Psoas muscle (tissue), 8 donors: ENCODE data around the gene AOX1. TPM values are rescaled to one million over a fixed set of nuclear protein-coding genes. Genes with fewer than 3 reads are reported as not detected.

Experiments
- ATAC-seq, 4 donors: fragments of 200-7000 bp; cut with Tn5 transposase; one replicate each; pipeline ENCODE4 v1.9.1; 2020; ENCODE audit warnings: moderate library complexity in 3 of 4, mild to moderate bottlenecking in 2 of 4
- DNase-seq, 2 donors: peaks; one replicate each; pipeline ENCODE4 v3.0.0-alpha.2; 2020
- H3K27ac ChIP-seq: fragments of 200-600 bp; one replicate; pipeline ENCODE4 v1.8.0; 2022
- H3K27me3 ChIP-seq, 3 donors: fragments of 200-600 bp in 1 of 3; one replicate each; pipeline versions ENCODE4 v1.6.1 to v1.8.0; 2013 to 2022; ENCODE audit warnings: low read length in 2 of 3, mild to moderate bottlenecking in 2 of 3, moderate library complexity in 1 of 3; ENCODE audit not compliant: insufficient read depth in 3 of 3
- H3K36me3 ChIP-seq, 2 donors: fragments of 200-600 bp in 1 of 2; one replicate each; pipeline versions ENCODE4 v1.6.1 to v1.8.0; 2013 to 2022; ENCODE audit warnings: low read depth in 1 of 2, mild to moderate bottlenecking in 1 of 2, moderate library complexity in 1 of 2; ENCODE audit not compliant: insufficient read depth in 1 of 2
- H3K4me1 ChIP-seq: fragments of 200-600 bp; one replicate; pipeline ENCODE4 v1.8.0; 2022
- H3K4me3 ChIP-seq: fragments of 200-600 bp; one replicate; pipeline ENCODE4 v1.8.0; 2022; ENCODE audit warnings: mild to moderate bottlenecking
- H3K9me3 ChIP-seq: fragments of 200-600 bp; one replicate; pipeline ENCODE4 v1.8.0; 2022
- WGBS, 3 donors: extraction: QIAGEN DNeasy Blood & Tissue Kit; methylation state at CpG; one replicate each; pipeline versions ENCODE4 v1.1.6 to v1.1.7; 2013; 5-methylcytosine and 5-hydroxymethylcytosine counted together
- intact Hi-C, 2 donors: fragments of 100-400 bp; cut with DNase I; formaldehyde crosslinking; loops; one replicate each; pipeline versions ENCODE4 v1.11.0 to v1.14.2; 2022
- polyA plus RNA-seq, 3 donors: library from polyadenylated mRNA; stranded (reverse); fragments of 200-250 nt; gene quantifications; one replicate each; pipeline ENCODE4 v1.2.3, GENCODE V29; 2013
- total RNA-seq, 4 donors: library from RNA; stranded (reverse); fragmentation: NEBNext Ultra II Directional in 2 of 4; extraction: Animal tissue kit (Norgen Biotek cat#: 25700) in 2 of 4; gene quantifications; one replicate each; pipeline versions ENCODE4 v1.2.1 to v1.2.4, GENCODE V29; 2021 to 2023
- TF ChIP-seq, protein P1 (sequence below): fragments of 200-600 bp; IDR thresholded peaks from one replicate; pipeline ENCODE4 v1.8.0; 2022; ENCODE audit warnings: antibody characterized with exemption
- donor health status: healthy with polysubstance abuse.
- donor health status: DM: no; HTN: no; CAD: no; lungs with moderate emphysema.
- donor health status: Bipolar disorder and iron deficiency.
- donor health status: healthy.
- donor health status: DM: yes; HTN: yes; CAD: no.
- donor health status: DM: no; HTN: no; CAD: no.
- donor health status: DM: no; HTN: no; CAD: no.
- donor health status: DM: yes; HTN: yes; CAD: no.

Gene AOX1
- total and polyA plus RNA-seq, 7 donors: 4.2 to 17.0 (median 10.3) TPM

DNA sequence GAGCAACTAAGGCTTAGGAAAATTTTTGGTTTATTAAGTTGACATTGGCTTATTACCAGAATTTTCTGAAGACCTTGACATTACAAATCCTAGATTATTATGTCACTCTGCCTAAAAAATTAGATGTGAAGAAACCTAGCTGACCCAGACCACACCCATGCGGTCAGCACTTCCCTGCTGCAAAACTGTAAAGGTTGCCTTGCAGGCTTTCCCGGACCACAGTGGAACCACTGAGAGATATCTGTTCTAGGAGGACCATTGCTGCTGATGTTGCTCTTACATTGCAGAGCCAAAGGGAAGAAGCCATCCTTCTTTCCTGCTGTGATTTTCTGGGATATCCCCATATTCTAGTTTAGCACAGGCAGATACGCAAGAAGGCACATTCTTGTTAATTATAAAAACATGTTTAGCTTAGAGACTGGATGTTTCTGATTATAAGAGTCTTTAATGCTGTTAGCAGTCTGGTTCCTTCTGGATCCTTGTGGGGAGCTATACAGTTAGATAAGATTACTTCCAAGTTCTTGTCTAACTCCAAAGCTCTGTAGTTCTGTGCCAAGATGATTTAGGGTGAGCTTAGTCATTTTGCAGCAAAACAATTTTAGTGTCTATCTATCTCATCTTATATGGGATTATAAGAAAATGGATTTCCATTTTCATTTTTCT, 70.2 kb downstream of the AOX1 start:
- Histone ChIP-seq H3K27ac (no peak overlapping the region), H3K4me3 (no peak overlapping the region), H3K36me3 (no peaks in the 10 kb centered on the region), H3K27me3 (no peaks in the 10 kb centered on the region), H3K9me3 (no peaks in the 10 kb centered on the region), H3K4me1 (no peaks in the 10 kb centered on the region)
- intact Hi-C loops: no loop called here
- DNase-seq (no peak), ATAC-seq (no peak)
- TF ChIP-seq, protein P1, sequence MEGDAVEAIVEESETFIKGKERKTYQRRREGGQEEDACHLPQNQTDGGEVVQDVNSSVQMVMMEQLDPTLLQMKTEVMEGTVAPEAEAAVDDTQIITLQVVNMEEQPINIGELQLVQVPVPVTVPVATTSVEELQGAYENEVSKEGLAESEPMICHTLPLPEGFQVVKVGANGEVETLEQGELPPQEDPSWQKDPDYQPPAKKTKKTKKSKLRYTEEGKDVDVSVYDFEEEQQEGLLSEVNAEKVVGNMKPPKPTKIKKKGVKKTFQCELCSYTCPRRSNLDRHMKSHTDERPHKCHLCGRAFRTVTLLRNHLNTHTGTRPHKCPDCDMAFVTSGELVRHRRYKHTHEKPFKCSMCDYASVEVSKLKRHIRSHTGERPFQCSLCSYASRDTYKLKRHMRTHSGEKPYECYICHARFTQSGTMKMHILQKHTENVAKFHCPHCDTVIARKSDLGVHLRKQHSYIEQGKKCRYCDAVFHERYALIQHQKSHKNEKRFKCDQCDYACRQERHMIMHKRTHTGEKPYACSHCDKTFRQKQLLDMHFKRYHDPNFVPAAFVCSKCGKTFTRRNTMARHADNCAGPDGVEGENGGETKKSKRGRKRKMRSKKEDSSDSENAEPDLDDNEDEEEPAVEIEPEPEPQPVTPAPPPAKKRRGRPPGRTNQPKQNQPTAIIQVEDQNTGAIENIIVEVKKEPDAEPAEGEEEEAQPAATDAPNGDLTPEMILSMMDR: no peak
- 75 to 81% (median 77%) methylated on average over 3 of the region's 3 CpGs for WGBS, 3 donors

DNA sequence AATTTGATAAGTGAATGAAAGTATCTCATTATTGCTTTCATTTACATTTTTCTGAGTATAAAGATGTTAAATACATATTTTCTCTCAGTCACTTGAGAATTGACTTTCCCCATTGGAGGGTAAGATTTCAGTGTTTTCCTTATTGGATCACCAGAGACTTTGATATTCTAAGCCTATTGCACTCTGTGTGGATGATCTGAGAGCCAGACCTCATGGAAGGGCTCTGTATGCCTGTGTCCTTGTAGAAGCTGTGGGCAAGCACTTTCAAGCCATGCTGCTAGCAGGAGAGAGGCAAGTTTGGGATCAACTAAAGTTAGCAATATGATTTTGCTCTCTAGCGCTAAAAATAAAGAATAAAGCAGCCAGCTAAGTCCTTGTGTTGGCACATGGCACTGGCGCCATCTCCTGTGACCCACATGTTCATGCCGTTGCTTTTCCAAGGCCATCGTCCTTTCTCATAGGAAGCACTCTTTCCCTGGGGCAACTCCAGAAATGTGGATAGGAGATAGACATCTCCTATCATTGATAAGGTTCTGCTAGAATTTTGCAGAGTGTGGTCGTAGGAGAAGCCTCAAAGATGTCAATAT, 72.6 kb downstream of the AOX1 start:
- Histone ChIP-seq H3K27me3 (no peaks in the 10 kb centered on the region), H3K36me3 (no peaks in the 10 kb centered on the region), H3K27ac (no peak overlapping the region), H3K4me1 (no peaks in the 10 kb centered on the region), H3K4me3 (no peak overlapping the region), H3K9me3 (no peaks in the 10 kb centered on the region)
- ATAC-seq (no peak), DNase-seq (no peak)
- intact Hi-C loops: no loop called here
- TF ChIP-seq, protein P1: no peak
- WGBS, 3 donors: 59 to 67% (median 65%) methylated on average over 5 of the region's 5 CpGs

DNA sequence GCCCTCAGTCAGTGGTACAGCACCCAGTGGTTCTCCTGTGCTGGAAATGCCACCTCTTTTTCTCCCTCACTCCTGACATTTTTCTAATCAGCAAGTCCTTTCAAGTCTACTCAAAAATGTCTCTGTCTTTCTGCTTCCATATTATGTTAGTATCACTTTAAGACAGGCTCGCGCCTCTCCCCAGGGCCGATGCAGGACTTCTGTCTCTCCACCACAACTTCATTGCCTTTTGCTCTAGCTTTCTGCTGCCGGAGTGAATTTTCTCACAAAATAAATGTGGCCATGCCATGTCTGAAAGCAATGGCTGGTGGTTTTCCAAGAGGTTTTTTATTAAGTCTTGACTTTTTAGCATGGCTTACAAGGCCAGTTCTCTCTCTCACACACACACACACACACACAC, 73.6 kb downstream of the AOX1 start:
- no peak overlapping the region for H3K27ac ChIP-seq
- no peaks in the 10 kb centered on the region for H3K27me3 ChIP-seq
- no peak for ATAC-seq
- H3K9me3 ChIP-seq: no peaks in the 10 kb centered on the region
- H3K4me3 ChIP-seq: no peak overlapping the region
- WGBS, 3 donors: 44 to 53% (median 45%) methylated on average over 4 of the region's 4 CpGs
- no peaks in the 10 kb centered on the region for H3K4me1 ChIP-seq
- TF ChIP-seq, protein P1: no peak
- intact Hi-C loops: no loop called here
- DNase-seq: no peak
- H3K36me3 ChIP-seq: no peaks in the 10 kb centered on the region

DNA sequence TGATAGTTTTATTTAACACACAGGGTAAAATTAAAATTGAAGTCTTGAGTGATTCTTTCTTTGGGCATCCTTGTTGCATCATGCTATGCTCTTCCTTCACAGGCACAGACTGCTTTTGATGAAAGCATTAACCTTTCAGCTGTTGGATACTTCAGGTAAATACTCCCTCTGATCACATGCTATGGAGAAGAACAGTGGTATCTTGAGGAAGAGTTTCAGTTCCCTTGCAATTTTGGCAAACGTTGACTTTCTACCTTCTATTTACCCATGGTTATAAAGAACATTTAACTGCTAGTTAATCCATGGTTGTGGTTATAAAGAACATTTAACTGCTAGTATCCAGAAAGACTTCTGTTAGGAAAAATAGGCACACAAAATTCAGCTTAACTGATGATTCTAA, 75.7 kb downstream of the AOX1 start:
- no peaks in the 10 kb centered on the region for H3K9me3 ChIP-seq
- ATAC-seq (no peak), DNase-seq (no peak)
- H3K27me3 ChIP-seq: no peaks in the 10 kb centered on the region
- no peak overlapping the region for H3K4me3 ChIP-seq
- no peak overlapping the region for H3K27ac ChIP-seq
- TF ChIP-seq, protein P1: no peak
- H3K36me3 ChIP-seq: no peaks in the 10 kb centered on the region
- H3K4me1 ChIP-seq: no peaks in the 10 kb centered on the region
- WGBS, 3 donors: 68 to 83% (median 71%) methylated on average over 1 of the region's 1 CpG
- intact Hi-C loops: no loop called here

DNA sequence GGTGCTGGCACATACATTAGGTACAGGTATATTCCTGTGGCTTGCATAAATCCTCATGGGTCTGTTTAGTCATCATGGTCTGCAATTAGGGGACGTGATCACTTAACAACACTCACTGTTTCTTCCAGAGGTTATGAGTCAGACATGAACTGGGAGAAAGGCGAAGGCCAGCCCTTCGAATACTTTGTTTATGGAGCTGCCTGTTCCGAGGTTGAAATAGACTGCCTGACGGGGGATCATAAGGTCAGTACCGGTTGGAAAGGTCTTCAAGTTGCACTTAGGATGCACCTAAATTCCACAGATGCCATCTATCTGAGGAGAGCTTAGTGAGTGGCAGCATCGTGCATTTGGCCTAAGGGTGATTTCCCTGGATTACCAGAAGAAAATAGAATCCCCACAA, 76.9 kb downstream of the AOX1 start:
- no peak overlapping the region for H3K27ac ChIP-seq
- intact Hi-C loops: no loop called here
- no peaks in the 10 kb centered on the region for H3K4me1 ChIP-seq
- TF ChIP-seq, protein P1: no peak
- ATAC-seq: no peak
- no peak for DNase-seq
- H3K36me3 ChIP-seq: no peaks in the 10 kb centered on the region
- H3K27me3 ChIP-seq: no peaks in the 10 kb centered on the region
- no peak overlapping the region for H3K4me3 ChIP-seq
- WGBS, 3 donors: 54 to 66% (median 57%) methylated on average over 7 of the region's 7 CpGs
- H3K9me3 ChIP-seq: no peaks in the 10 kb centered on the region
